Chondrocyte (in vitro differentiated cells): ENCODE results near the gene MMP14. TPM values are rescaled to one million over a fixed set of nuclear protein-coding genes. Genes with fewer than 3 reads are reported as not detected.

ENCODE experiments used
- DNase-seq: peaks from one replicate; pipeline ENCODE4 v3.0.0; 2021; ENCODE audit warnings: mixed read lengths, low spot score
- H3K27ac Mint-ChIP-seq: one replicate; pipeline ENCODE4 v1.8.0; 2021; ENCODE audit warnings: mild to moderate bottlenecking, moderate library complexity, mixed read lengths; ENCODE audit not compliant: unreplicated experiment
- H3K27me3 Mint-ChIP-seq: 2 replicates; pipeline ENCODE4 v1.8.0; 2021; ENCODE audit warnings: low read depth, mixed read lengths
- H3K36me3 Mint-ChIP-seq: 2 replicates; pipeline ENCODE4 v1.8.0; 2021; ENCODE audit warnings: low read depth, mixed read lengths
- H3K4me1 Mint-ChIP-seq: 2 replicates; pipeline ENCODE4 v1.8.0; 2021; ENCODE audit warnings: low read depth, mild to moderate bottlenecking, mixed read lengths
- H3K4me3 Mint-ChIP-seq: one replicate; pipeline ENCODE4 v1.8.0; 2021; ENCODE audit warnings: mild to moderate bottlenecking, moderate library complexity, mixed read lengths; ENCODE audit not compliant: unreplicated experiment
- H3K9me3 Mint-ChIP-seq: 2 replicates; pipeline ENCODE4 v1.8.0; 2021; ENCODE audit warnings: low read depth, mixed read lengths
- total RNA-seq: library from RNA; stranded (reverse); gene quantifications from 3 replicates; pipeline ENCODE4 v1.2.1, GENCODE V29; 2021
- TF ChIP-seq, protein P1 (sequence below): fragments of 200-600 bp; sonication (generic); IDR thresholded peaks from 2 replicates; pipeline ENCODE4 v1.5.0; 2021; ENCODE audit warnings: antibody characterized with exemption, mild to moderate bottlenecking, moderate library complexity

MMP14 gene
- total RNA-seq, 1 donor from 2014 or later, result 987 TPM

DNA sequence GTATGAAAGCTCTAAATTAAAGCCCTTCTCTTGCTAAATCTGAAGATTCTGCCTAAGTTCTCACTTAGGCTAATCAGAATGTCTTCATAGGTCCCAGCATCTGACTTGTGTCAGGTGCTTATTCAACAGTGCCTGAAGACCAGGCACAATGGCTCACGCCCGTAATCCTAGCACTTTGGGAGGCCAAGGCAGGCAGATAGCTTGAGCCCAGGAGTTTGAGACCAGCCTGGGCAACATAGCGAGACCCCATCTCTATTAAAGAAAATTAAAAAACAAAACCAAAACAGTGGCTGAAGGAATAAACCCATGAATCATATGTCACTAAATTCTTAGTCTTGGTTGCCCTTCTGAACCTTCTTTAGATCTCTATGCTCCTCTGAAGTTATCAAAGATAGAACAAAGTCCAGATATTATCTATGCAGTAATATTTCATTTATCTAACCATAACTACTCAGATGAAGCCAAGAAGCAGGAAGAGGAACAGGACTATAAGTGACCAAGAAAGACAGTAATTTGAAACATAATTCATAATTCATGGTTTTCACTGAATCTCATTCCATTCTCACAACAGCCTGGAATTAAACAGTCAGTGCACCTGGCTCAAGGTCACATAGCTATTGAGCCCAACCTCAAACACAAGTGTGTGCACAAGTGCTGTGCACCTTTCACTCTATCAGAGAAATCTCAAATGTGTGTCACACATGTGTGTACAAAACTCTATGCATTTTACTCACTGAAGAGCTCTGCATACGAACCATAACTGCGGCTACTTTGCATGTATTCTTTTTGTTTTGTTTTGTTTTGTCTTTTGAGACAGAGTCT, 27.8 kb upstream of the MMP14 start:
- H3K27ac Mint-ChIP-seq, result no peak overlapping the region
- TF ChIP-seq, protein P1, sequence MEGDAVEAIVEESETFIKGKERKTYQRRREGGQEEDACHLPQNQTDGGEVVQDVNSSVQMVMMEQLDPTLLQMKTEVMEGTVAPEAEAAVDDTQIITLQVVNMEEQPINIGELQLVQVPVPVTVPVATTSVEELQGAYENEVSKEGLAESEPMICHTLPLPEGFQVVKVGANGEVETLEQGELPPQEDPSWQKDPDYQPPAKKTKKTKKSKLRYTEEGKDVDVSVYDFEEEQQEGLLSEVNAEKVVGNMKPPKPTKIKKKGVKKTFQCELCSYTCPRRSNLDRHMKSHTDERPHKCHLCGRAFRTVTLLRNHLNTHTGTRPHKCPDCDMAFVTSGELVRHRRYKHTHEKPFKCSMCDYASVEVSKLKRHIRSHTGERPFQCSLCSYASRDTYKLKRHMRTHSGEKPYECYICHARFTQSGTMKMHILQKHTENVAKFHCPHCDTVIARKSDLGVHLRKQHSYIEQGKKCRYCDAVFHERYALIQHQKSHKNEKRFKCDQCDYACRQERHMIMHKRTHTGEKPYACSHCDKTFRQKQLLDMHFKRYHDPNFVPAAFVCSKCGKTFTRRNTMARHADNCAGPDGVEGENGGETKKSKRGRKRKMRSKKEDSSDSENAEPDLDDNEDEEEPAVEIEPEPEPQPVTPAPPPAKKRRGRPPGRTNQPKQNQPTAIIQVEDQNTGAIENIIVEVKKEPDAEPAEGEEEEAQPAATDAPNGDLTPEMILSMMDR, result no peak
- peaks cover 3% of the 10 kb centered on the region for H3K36me3 Mint-ChIP-seq
- H3K4me1 Mint-ChIP-seq, result peaks cover 3% of the 10 kb centered on the region
- peaks cover 5% of the 10 kb centered on the region for H3K27me3 Mint-ChIP-seq
- H3K4me3 Mint-ChIP-seq, result no peak overlapping the region
- H3K9me3 Mint-ChIP-seq, result no peaks in the 10 kb centered on the region
- DNase-seq, result no peak

DNA sequence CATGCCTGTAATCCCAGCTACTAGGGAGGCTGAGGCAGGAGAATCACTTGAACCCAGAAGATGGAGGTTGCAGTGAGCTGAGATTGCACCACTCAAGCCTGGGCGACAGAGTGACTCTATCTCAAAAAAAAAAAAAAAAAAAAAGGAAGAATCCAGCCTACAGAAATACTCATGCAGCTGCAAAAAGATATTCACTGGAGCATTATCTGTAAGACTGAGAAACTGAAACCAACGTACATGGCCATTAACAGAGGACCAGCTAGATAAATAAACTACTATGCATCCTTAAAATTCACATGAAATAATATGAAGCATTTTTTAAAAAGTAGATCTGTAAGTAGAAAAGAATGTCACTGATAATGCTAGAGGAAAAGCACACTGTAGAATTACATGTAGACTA, 24.7 kb upstream of the MMP14 start:
- DNase-seq, result no peak
- H3K9me3 Mint-ChIP-seq, result no peaks in the 10 kb centered on the region
- TF ChIP-seq, protein P1, result no peak
- H3K4me3 Mint-ChIP-seq, result no peak overlapping the region
- peaks cover 17% of the 10 kb centered on the region for H3K4me1 Mint-ChIP-seq
- no peaks in the 10 kb centered on the region for H3K27me3 Mint-ChIP-seq
- H3K27ac Mint-ChIP-seq, result no peak overlapping the region
- no peaks in the 10 kb centered on the region for H3K36me3 Mint-ChIP-seq

DNA sequence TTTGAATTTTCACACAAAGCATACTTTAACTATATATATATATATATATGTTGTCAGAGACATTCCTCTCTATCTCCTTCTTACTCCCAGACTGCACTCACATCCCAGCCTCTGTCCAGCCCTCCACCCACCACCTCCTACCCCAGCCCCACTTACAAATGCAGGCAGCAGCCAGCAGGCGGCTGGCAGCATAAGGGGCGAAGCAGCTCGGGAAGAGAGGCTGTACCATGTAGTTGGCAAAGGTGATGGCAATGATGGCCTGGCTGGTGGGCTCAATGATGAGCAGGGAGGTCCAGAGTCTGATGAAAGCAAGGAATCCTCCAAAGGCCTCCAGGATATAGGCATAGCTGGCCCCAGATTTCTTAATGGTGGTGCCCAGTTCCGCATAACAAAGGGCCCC, 23.6 kb upstream of the MMP14 start:
- TF ChIP-seq, protein P1, result no peak
- no peak overlapping the region for H3K4me3 Mint-ChIP-seq
- no peaks in the 10 kb centered on the region for H3K27me3 Mint-ChIP-seq
- peaks cover 15% of the 10 kb centered on the region for H3K4me1 Mint-ChIP-seq
- no peaks in the 10 kb centered on the region for H3K9me3 Mint-ChIP-seq
- H3K36me3 Mint-ChIP-seq, result no peaks in the 10 kb centered on the region
- DNase-seq, result no peak
- no peak overlapping the region for H3K27ac Mint-ChIP-seq

DNA sequence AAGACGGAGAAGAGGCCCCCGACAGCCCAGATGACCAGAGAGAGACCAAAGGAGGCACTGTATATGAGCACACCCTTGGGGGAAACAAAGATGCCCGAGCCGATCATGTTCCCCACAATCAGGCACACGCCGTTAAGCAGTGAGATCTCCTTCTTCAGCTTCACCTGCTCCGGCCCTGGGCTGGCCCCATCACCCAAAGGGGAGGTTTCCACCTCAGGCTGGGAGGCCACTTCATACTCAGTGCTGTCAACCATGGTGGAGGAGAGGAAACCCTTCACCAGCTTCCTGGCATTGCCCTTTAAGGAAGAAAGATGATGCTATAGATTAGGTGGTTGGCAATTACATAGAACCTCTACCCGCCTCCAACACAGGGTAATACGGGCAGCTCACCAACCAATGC, 23.2 kb upstream of the MMP14 start:
- TF ChIP-seq, protein P1, result no peak
- H3K4me3 Mint-ChIP-seq, result no peak overlapping the region
- H3K27ac Mint-ChIP-seq, result no peak overlapping the region
- no peaks in the 10 kb centered on the region for H3K9me3 Mint-ChIP-seq
- peaks cover 19% of the 10 kb centered on the region for H3K4me1 Mint-ChIP-seq
- no peaks in the 10 kb centered on the region for H3K36me3 Mint-ChIP-seq
- DNase-seq, result no peak
- H3K27me3 Mint-ChIP-seq, result no peaks in the 10 kb centered on the region

DNA sequence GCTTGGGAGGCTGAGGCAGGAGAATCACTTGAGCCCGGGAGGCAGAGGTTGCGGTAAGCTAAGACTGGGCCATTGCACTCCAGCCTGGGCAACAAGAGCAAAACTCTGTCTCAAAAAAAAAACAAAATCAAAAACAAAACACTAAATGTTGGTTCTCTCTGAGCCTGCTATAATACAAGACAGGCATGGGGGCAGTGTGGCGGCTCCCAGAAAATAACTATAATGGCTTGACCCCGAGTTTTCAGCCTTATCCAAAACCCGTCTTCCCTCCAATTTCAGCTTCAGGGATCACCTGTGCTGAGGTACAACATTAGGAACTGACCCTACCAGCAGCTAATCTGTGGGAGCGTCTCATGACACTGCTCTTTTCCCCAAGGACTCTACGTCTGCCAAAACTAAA, 22.0 kb upstream of the MMP14 start:
- TF ChIP-seq, protein P1, result no peak
- no peak overlapping the region for H3K27ac Mint-ChIP-seq
- no peaks in the 10 kb centered on the region for H3K27me3 Mint-ChIP-seq
- no peak overlapping the region for H3K4me3 Mint-ChIP-seq
- DNase-seq, result no peak
- H3K36me3 Mint-ChIP-seq, result no peaks in the 10 kb centered on the region
- H3K9me3 Mint-ChIP-seq, result no peaks in the 10 kb centered on the region
- H3K4me1 Mint-ChIP-seq, result peaks cover 25% of the 10 kb centered on the region
